Sigmoid colon (tissue), 4 donors: Measurements from ENCODE around the gene SCFD1.

ENCODE experiments used
- CTCF ChIP-seq, 4 experiments: fragments of 450-650 bp in 3 of 4; fragments of 200-600 bp in 1 of 4; IDR thresholded peaks; one replicate each; pipeline ENCODE4 v1.5.1; 2016 to 2019; ENCODE audit warnings: antibody characterized with exemption in 4 of 4, mild to moderate bottlenecking in 3 of 4, moderate library complexity in 2 of 4
- EP300 ChIP-seq, 4 donors: sonication (generic); formaldehyde crosslinking; IDR thresholded peaks; one replicate each; pipeline ENCODE4 v1.6.1; 2017; ENCODE audit warnings: antibody characterized with exemption in 4 of 4
- POLR2A ChIP-seq, 2 donors: fragments of 450-650 bp; IDR thresholded peaks; one replicate each; pipeline ENCODE4 v1.6.1; 2016; ENCODE audit warnings: antibody characterized with exemption in 2 of 2, mild to moderate bottlenecking in 2 of 2, moderate library complexity in 2 of 2
- POLR2AphosphoS5 ChIP-seq, 4 donors: sonication (generic); formaldehyde crosslinking; IDR thresholded peaks; one replicate each; pipeline ENCODE4 v1.6.1; 2017; ENCODE audit warnings: antibody characterized with exemption in 4 of 4

GRCh38 chr14:30759172-30760125 lies 137.3 kb downstream of the SCFD1 start:
- TF ChIP-seq CTCF (IDR thresholded peaks at IDR 0.05) (no peak), POLR2AphosphoS5 (IDR thresholded peaks at IDR 0.05) (no peak), EP300 (IDR thresholded peaks at IDR 0.05) (no peak), POLR2A (IDR thresholded peaks at IDR 0.05) (no peak)
